Kidney epithelial cell (primary cell): ENCODE data around the gene GPC6. TPM values are rescaled to one million over a fixed set of nuclear protein-coding genes. Genes with fewer than 3 reads are reported as not detected.

Experiments used
- DNase-seq: peaks from one replicate; pipeline ENCODE4 v3.0.0-alpha.2; 2010; ENCODE audit warnings: low read depth
- H3K27me3 ChIP-seq: 2 replicates; pipeline ENCODE4 v1.6.0; 2011; ENCODE audit warnings: low read length; ENCODE audit not compliant: control insufficient read depth, insufficient read depth
- H3K36me3 ChIP-seq: 2 replicates; pipeline ENCODE4 v1.5.1; 2011; ENCODE audit warnings: low read length; ENCODE audit not compliant: control insufficient read depth, insufficient read depth
- H3K4me3 ChIP-seq: 2 replicates; pipeline ENCODE4 v1.5.1; 2011; ENCODE audit warnings: low read depth, mild to moderate bottlenecking, control low read depth, low read length
- total RNA-seq: library from RNA; depleted of rRNA; stranded (reverse); fragments of >200 nt; gene quantifications from 2 replicates; pipeline ENCODE4 v1.2.3, GENCODE V29; 2015
- TF ChIP-seq, protein P1 (sequence below): IDR thresholded peaks from 2 replicates; pipeline ENCODE4 v1.5.1; 2011; ENCODE audit warnings: mild to moderate bottlenecking, moderate library complexity, low read length, control low read depth, inconsistent platforms; ENCODE audit not compliant: insufficient read depth, poor library complexity, severe bottlenecking

The GPC6 gene
- total RNA-seq, 1 donor from 2014 or later = 62.7 TPM

GRCh38 chr13:94113245-94113644 is 886.6 kb downstream of the GPC6 start:
- no peaks in the 10 kb centered on the region for H3K27me3 ChIP-seq
- H3K4me3 ChIP-seq = no peak overlapping the region
- TF ChIP-seq, protein P1, sequence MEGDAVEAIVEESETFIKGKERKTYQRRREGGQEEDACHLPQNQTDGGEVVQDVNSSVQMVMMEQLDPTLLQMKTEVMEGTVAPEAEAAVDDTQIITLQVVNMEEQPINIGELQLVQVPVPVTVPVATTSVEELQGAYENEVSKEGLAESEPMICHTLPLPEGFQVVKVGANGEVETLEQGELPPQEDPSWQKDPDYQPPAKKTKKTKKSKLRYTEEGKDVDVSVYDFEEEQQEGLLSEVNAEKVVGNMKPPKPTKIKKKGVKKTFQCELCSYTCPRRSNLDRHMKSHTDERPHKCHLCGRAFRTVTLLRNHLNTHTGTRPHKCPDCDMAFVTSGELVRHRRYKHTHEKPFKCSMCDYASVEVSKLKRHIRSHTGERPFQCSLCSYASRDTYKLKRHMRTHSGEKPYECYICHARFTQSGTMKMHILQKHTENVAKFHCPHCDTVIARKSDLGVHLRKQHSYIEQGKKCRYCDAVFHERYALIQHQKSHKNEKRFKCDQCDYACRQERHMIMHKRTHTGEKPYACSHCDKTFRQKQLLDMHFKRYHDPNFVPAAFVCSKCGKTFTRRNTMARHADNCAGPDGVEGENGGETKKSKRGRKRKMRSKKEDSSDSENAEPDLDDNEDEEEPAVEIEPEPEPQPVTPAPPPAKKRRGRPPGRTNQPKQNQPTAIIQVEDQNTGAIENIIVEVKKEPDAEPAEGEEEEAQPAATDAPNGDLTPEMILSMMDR = no peak
- no peaks in the 10 kb centered on the region for H3K36me3 ChIP-seq
- DNase-seq = no peak

GRCh38 chr13:94114166-94114565 is 887.6 kb downstream of the GPC6 start:
- Histone ChIP-seq H3K27me3 (no peaks in the 10 kb centered on the region), H3K36me3 (no peaks in the 10 kb centered on the region), H3K4me3 (no peak overlapping the region)
- DNase-seq = no peak
- TF ChIP-seq, protein P1 = no peak

GRCh38 chr13:94115054-94115453 is 888.4 kb downstream of the GPC6 start:
- TF ChIP-seq, protein P1 = no peak
- Histone ChIP-seq H3K36me3 (no peaks in the 10 kb centered on the region), H3K4me3 (no peak overlapping the region), H3K27me3 (no peaks in the 10 kb centered on the region)
- DNase-seq = no peak

DNA sequence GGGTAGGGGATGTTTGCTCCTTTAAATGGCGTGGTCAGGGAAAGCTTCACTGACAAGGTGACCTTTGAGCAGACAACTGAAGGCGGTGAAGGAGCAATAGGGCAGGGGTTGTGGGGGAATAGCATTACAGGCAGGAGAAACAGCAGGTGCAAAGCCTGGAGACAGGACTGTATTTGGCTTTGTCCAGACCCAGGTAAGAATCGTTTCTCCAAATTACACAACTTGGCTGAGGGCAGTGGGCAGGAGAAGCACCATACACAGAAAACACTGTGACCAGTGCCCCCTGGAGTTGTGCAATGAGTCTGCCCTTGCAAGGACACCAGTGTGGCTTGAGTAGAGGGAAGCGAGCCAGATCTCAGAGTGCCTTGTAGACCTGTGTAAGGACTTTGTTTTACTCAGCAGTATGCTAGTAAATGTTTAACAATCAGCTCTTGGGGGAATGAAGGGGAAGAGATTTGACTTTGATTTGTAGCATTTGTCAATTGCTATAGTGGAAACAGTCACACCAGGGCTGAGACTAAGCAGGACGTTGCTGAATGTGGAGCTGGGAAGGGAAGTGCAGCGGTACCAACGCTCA is 892.8 kb downstream of the GPC6 start:
- Histone ChIP-seq H3K27me3 (no peaks in the 10 kb centered on the region), H3K36me3 (no peaks in the 10 kb centered on the region), H3K4me3 (no peak overlapping the region)
- DNase-seq = peak; percentile 53
- TF ChIP-seq, protein P1 = no peak

- Histone ChIP-seq H3K4me3 (no peak overlapping the region), H3K36me3 (no peaks in the 10 kb centered on the region), H3K27me3 (no peaks in the 10 kb centered on the region)
- TF ChIP-seq, protein P1 = no peak
- DNase-seq = no peak
Measured at GRCh38 chr13:94120878-94121277, 894.3 kb downstream of the GPC6 start.

GRCh38 chr13:94121686-94122085 is 895.1 kb downstream of the GPC6 start:
- Histone ChIP-seq H3K27me3 (no peaks in the 10 kb centered on the region), H3K36me3 (no peaks in the 10 kb centered on the region), H3K4me3 (no peak overlapping the region)
- peak; percentile 28 for DNase-seq
- TF ChIP-seq, protein P1 = no peak
